Measurements from ENCODE around the gene CREB5. TPM values are rescaled to one million over a fixed set of nuclear protein-coding genes. Genes with fewer than 3 reads are reported as not detected.

Gene CREB5
- total and polyA plus RNA-seq, 7 donors: 0.80 to 42.1 (median 4.6) TPM

DNA sequence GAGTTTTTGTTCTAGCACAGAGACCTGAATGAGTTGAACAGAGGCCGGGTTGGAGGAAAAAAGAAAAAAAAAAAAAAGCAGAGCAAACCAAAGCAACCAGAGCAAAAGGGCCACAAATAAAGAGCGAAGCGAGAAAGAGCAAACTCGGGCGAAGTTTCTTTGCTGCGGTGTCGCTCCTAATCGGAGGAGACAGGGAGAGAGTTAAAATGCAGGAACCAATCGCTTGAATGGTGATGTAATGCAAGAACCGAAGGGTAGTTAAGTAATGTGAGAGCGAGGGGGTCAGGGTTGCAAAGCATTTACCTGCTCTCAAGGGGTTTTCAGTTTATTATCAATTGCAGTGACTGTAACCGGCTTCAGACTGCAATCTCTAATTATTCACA, 274.1 kb downstream of the CREB5 start:
- H3K9me3 ChIP-seq: no peaks in the 10 kb centered on the region
- intact Hi-C loops (cut with DNase I): loop anchor here (2.0 to 10.0 kb wide), 3 partner anchors 168 to 502 kb away; partner anchors contain the start of gene JAZF1
- H3K4me3 ChIP-seq: peak overlapping the region; percentile 11 to 50 (median 44)
- 9 to 11% methylated on average over 12 of the region's 12 CpGs for WGBS, 2 donors
- H3K4me1 ChIP-seq: peaks cover 0 to 47% (median 29%) of the 10 kb centered on the region in 4 donors
- H3K36me3 ChIP-seq: no peaks in the 10 kb centered on the region
- no peak for TF ChIP-seq EP300 (IDR thresholded peaks at IDR 0.05)
- TF ChIP-seq POLR2A (IDR thresholded peaks at IDR 0.05): no peak
- peak in 2 of 4 donors; percentile 5 to 73 for TF ChIP-seq POLR2AphosphoS5 (IDR thresholded peaks at IDR 0.05)
- no peak for TF ChIP-seq CTCF (IDR thresholded peaks at IDR 0.05)
- no peaks in the 10 kb centered on the region for H3K27me3 ChIP-seq
- no peak for DNase-seq
- H3K27ac ChIP-seq: peak overlapping the region; percentile 81 to 92 (median 87)

DNA sequence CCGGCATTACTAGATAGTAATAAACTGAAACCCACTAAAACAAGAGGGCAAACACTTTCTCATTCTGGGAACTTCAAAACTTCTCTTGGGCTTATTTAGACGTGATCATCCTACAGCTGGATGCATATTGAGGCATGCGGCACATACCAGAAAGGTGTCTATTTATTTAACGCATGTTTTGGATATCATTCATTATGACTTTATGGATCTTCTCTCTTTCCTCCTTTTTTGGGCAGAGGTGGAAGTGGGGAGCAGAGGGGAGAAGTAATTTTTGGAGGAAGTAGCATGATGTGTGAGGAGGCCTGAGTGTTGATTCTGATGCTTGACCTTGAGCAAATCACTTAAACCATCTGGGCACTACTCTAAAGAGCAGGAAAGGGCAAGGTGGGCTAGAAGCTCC, 275.2 kb downstream of the CREB5 start:
- Histone ChIP-seq H3K27ac (peak overlapping the region; percentile 81 to 92 (median 87)), H3K4me3 (peak overlapping the region in 2 of 4 donors; percentile 47 to 50), H3K27me3 (no peaks in the 10 kb centered on the region), H3K9me3 (no peaks in the 10 kb centered on the region), H3K36me3 (no peaks in the 10 kb centered on the region), H3K4me1 (peaks cover 0 to 47% (median 29%) of the 10 kb centered on the region in 4 donors)
- intact Hi-C loops (cut with DNase I): loop anchor here (2.0 to 10.0 kb wide), 3 partner anchors 167 to 503 kb away; partner anchors contain the start of gene JAZF1
- WGBS, 2 donors: 62 to 69% methylated on average over 4 of the region's 4 CpGs
- TF ChIP-seq EP300 (IDR thresholded peaks at IDR 0.05): no peak
- TF ChIP-seq POLR2A (IDR thresholded peaks at IDR 0.05): no peak
- no peak for TF ChIP-seq POLR2AphosphoS5 (IDR thresholded peaks at IDR 0.05)
- TF ChIP-seq CTCF (IDR thresholded peaks at IDR 0.05): no peak
- DNase-seq: no peak

- H3K4me1 ChIP-seq: peaks cover 0 to 47% (median 29%) of the 10 kb centered on the region in 4 donors
- H3K4me3 ChIP-seq: no peak overlapping the region
- H3K36me3 ChIP-seq: no peaks in the 10 kb centered on the region
- no peak for DNase-seq
- no peaks in the 10 kb centered on the region for H3K9me3 ChIP-seq
- peak overlapping the region; percentile 12 to 92 (median 87) for H3K27ac ChIP-seq
- no peaks in the 10 kb centered on the region for H3K27me3 ChIP-seq
- intact Hi-C loops (cut with DNase I): loop anchor here (10.0 kb wide), 2 partner anchors 167 to 503 kb away; partner anchors contain the start of gene JAZF1
- 76 to 87% methylated on average over 2 of the region's 2 CpGs for WGBS, 2 donors
- no peak for TF ChIP-seq POLR2A (IDR thresholded peaks at IDR 0.05)
- TF ChIP-seq CTCF (IDR thresholded peaks at IDR 0.05): no peak
- TF ChIP-seq EP300 (IDR thresholded peaks at IDR 0.05): no peak
- no peak for TF ChIP-seq POLR2AphosphoS5 (IDR thresholded peaks at IDR 0.05)
Measured at GRCh38 chr7:28688174-28688573, 275.9 kb downstream of the CREB5 start.

DNA sequence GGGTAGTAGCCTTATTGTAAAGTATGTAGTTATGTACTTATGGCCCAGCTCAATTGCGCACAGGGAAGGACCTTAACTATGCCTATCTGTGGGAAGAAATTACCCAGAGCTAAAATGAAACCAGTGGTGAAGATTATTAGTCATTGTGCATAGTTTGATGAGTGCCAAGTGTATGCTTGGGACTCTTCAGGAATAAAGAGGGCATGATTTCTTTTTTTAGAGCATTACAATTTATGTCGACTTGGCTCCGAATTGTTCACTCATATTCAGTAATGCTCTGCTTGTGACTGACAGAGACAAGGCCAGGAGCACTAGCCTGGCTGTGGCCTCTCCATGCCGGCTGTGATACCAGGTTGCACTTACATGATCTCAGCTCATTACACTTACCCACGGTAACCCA, 276.3 kb downstream of the CREB5 start:
- Histone ChIP-seq H3K9me3 (no peaks in the 10 kb centered on the region), H3K4me3 (no peak overlapping the region), H3K4me1 (peaks cover 0 to 47% (median 29%) of the 10 kb centered on the region in 4 donors), H3K36me3 (no peaks in the 10 kb centered on the region), H3K27ac (peak overlapping the region; percentile 12 to 92 (median 87)), H3K27me3 (no peaks in the 10 kb centered on the region)
- TF ChIP-seq POLR2A (IDR thresholded peaks at IDR 0.05) (no peak), EP300 (IDR thresholded peaks at IDR 0.05) (no peak), POLR2AphosphoS5 (IDR thresholded peaks at IDR 0.05) (peak in 3 of 4 donors; percentile 25 to 59 (median 38)), CTCF (IDR thresholded peaks at IDR 0.05) (no peak)
- 87 to 91% methylated on average over 5 of the region's 5 CpGs for WGBS, 2 donors
- no peak for DNase-seq
- intact Hi-C loops (cut with DNase I): loop anchor here (10.0 kb wide), 2 partner anchors 166 to 504 kb away; partner anchors contain the start of gene JAZF1
